Thyroid gland (tissue), 4 donors: ENCODE data around the gene TMEM121B. TPM values are rescaled to one million over a fixed set of nuclear protein-coding genes. Genes with fewer than 3 reads are reported as not detected.

Experiments used
- DNase-seq, 2 donors: peaks; one replicate each; pipeline ENCODE4 v3.0.0-alpha.2; 2019
- H3K27ac ChIP-seq, 3 donors: fragments of 200-600 bp; sonication (generic); 1 replicate in 2 of 3; 2 replicates in 1 of 3; pipeline ENCODE4 v1.5.1; 2016 to 2019; ENCODE audit warnings: mild to moderate bottlenecking in 1 of 3, moderate library complexity in 1 of 3
- H3K27me3 ChIP-seq: fragments of 200-600 bp; sonication (generic); one replicate; pipeline ENCODE4 v1.5.1; 2019
- H3K36me3 ChIP-seq, 2 donors: fragments of 200-600 bp; sonication (generic); one replicate each; pipeline ENCODE4 v1.5.1; 2016 to 2019
- H3K4me1 ChIP-seq, 2 donors: fragments of 200-600 bp; sonication (generic); one replicate each; pipeline ENCODE4 v1.5.1; 2017 to 2019
- H3K4me3 ChIP-seq, 3 donors: fragments of 200-600 bp; sonication (generic); replicated peaks in 1 of 3; 1 replicate in 2 of 3; 2 replicates in 1 of 3; pipeline ENCODE4 v1.5.1; 2016; ENCODE audit warnings: mild to moderate bottlenecking in 1 of 3
- H3K9me3 ChIP-seq: fragments of 200-600 bp; sonication (generic); one replicate; pipeline ENCODE4 v1.5.1; 2017
- POLR2A ChIP-seq, 2 donors: fragments of 450-650 bp; IDR thresholded peaks; one replicate each; pipeline ENCODE4 v1.6.1; 2017; ENCODE audit warnings: antibody characterized with exemption in 2 of 2, mild to moderate bottlenecking in 2 of 2, moderate library complexity in 1 of 2
- WGBS, 2 donors: methylation state at CpG; one replicate each; pipeline ENCODE4 v1.1.5; 2017; 5-methylcytosine and 5-hydroxymethylcytosine counted together
- intact Hi-C: fragments of 100-400 bp; cut with DNase I; formaldehyde crosslinking; loops from one replicate; pipeline ENCODE4 v1.15.1; 2023
- total RNA-seq, 4 donors: library from RNA; depleted of rRNA; stranded (reverse); fragments of >200 nt; gene quantifications; one replicate each; pipeline ENCODE4 v1.2.3, GENCODE V29; 2016
- TF ChIP-seq, protein P1 (sequence below), 6 experiments: fragments of 200-600 bp in 3 of 6; fragments of 450-650 bp in 3 of 6; sonication (generic) in 3 of 6; IDR thresholded peaks; one replicate each; pipeline ENCODE4 v1.5.1; 2016 to 2019; ENCODE audit warnings: antibody characterized with exemption in 6 of 6, mild to moderate bottlenecking in 2 of 6, inconsistent platforms in 1 of 6, moderate library complexity in 1 of 6

TMEM121B gene
- total RNA-seq, 4 donors from 2014 or later: 0.10 to 0.17 TPM; not detected in 2

DNA sequence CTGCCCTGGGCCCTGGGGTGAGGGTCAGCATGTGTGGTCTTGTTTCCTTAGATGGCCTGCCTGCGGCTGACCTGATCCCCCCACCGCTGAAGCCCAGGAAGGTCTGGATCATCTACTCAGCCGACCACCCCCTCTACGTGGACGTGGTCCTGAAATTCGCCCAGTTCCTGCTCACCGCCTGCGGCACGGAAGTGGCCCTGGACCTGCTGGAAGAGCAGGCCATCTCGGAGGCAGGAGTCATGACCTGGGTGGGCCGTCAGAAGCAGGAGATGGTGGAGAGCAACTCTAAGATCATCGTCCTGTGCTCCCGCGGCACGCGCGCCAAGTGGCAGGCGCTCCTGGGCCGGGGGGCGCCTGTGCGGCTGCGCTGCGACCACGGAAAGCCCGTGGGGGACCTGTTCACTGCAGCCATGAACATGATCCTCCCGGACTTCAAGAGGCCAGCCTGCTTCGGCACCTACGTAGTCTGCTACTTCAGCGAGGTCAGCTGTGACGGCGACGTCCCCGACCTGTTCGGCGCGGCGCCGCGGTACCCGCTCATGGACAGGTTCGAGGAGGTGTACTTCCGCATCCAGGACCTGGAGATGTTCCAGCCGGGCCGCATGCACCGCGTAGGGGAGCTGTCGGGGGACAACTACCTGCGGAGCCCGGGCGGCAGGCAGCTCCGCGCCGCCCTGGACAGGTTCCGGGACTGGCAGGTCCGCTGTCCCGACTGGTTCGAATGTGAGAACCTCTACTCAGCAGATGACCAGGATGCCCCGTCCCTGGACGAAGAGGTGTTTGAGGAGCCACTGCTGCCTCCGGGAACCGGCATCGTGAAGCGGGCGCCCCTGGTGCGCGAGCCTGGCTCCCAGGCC lies 12.7 kb downstream of the TMEM121B start:
- no peak for DNase-seq
- WGBS, 2 donors: 94 to 99% methylated on average over 34 to 42 of the region's 66 CpGs
- intact Hi-C loops: no loop called here
- Histone ChIP-seq H3K27me3 (no peaks in the 10 kb centered on the region), H3K9me3 (no peaks in the 10 kb centered on the region), H3K36me3 (peaks cover 10 to 16% of the 10 kb centered on the region in 2 donors), H3K4me3 (no peak overlapping the region), H3K27ac (no peak overlapping the region), H3K4me1 (peaks cover 6 to 15% of the 10 kb centered on the region in 2 donors)
- TF ChIP-seq, protein P1, sequence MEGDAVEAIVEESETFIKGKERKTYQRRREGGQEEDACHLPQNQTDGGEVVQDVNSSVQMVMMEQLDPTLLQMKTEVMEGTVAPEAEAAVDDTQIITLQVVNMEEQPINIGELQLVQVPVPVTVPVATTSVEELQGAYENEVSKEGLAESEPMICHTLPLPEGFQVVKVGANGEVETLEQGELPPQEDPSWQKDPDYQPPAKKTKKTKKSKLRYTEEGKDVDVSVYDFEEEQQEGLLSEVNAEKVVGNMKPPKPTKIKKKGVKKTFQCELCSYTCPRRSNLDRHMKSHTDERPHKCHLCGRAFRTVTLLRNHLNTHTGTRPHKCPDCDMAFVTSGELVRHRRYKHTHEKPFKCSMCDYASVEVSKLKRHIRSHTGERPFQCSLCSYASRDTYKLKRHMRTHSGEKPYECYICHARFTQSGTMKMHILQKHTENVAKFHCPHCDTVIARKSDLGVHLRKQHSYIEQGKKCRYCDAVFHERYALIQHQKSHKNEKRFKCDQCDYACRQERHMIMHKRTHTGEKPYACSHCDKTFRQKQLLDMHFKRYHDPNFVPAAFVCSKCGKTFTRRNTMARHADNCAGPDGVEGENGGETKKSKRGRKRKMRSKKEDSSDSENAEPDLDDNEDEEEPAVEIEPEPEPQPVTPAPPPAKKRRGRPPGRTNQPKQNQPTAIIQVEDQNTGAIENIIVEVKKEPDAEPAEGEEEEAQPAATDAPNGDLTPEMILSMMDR (IDR thresholded peaks at IDR 0.05): no peak
- no peak for TF ChIP-seq POLR2A (IDR thresholded peaks at IDR 0.05)

DNA sequence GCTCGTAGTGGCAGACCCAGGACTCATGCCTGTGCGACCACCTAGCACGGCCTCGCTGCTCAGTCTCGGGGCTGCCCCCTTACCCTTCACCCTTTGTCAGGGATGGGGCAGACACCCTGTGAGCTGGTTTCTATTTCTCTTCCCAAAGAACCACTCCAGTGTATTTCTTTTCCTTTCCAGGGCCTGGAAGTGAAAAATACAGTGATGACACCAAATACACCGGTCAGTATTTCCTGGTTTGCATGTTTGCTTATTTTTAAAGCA lies 13.7 kb downstream of the TMEM121B start:
- H3K36me3 ChIP-seq: peaks cover 17 to 23% of the 10 kb centered on the region in 2 donors
- 96 to 100% methylated on average over 6 of the region's 6 CpGs for WGBS, 2 donors

DNA sequence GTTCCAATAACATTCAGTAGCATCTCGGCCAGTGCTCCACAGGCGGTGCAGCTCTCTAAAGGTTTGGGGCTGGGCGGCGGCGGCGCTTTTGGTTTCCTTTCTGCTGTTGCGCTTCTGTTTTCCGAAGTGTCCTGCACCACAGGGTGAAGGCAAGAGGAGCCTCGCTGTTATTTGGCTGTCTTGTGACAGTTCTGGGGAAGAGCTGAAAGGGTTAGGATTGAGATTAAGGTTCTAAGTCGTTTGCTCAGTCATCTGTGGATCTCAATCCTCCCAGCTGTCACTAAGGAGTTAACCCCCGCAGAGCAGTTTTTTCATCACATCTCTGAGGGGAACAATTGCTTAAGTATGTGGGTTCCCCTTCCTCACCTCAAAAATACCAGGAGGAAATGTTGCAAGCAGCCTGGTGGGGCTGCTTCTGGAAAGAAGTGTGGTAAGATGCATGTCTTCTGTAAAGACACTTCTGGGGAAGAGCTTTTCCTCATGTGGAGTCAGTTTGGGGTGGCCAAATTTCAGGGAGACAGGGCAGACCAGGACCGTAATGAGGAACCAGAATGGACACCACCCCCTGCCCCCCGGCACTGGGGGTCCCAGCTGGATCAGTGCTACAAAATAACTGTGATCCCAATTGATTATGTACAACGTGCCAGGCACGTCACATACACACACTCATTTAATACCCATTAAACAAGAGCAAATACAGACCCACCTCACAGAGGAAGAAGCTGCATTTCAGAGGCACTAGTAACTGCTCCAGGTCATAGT lies 14.2 kb downstream of the TMEM121B start:
- WGBS, 2 donors: 88 to 92% methylated on average over 15 of the region's 15 CpGs
- TF ChIP-seq POLR2A (IDR thresholded peaks at IDR 0.05): no peak
- TF ChIP-seq, protein P1 (IDR thresholded peaks at IDR 0.05): no peak
- Histone ChIP-seq H3K4me3 (no peak overlapping the region), H3K9me3 (no peaks in the 10 kb centered on the region), H3K36me3 (peaks cover 23 to 28% of the 10 kb centered on the region in 2 donors), H3K27me3 (no peaks in the 10 kb centered on the region), H3K27ac (no peak overlapping the region), H3K4me1 (peaks cover 6 to 11% of the 10 kb centered on the region in 2 donors)
- DNase-seq: no peak
- intact Hi-C loops: no loop called here

More for the DNA sequence above, 13.7 kb downstream of the TMEM121B start:
- no peaks in the 10 kb centered on the region for H3K27me3 ChIP-seq
- no peak for DNase-seq
- H3K9me3 ChIP-seq: no peaks in the 10 kb centered on the region
- intact Hi-C loops: no loop called here
- no peak for TF ChIP-seq POLR2A (IDR thresholded peaks at IDR 0.05)
- TF ChIP-seq, protein P1 (IDR thresholded peaks at IDR 0.05): no peak
- H3K27ac ChIP-seq: no peak overlapping the region
- peaks cover 6 to 11% of the 10 kb centered on the region in 2 donors for H3K4me1 ChIP-seq
- H3K4me3 ChIP-seq: no peak overlapping the region

DNA sequence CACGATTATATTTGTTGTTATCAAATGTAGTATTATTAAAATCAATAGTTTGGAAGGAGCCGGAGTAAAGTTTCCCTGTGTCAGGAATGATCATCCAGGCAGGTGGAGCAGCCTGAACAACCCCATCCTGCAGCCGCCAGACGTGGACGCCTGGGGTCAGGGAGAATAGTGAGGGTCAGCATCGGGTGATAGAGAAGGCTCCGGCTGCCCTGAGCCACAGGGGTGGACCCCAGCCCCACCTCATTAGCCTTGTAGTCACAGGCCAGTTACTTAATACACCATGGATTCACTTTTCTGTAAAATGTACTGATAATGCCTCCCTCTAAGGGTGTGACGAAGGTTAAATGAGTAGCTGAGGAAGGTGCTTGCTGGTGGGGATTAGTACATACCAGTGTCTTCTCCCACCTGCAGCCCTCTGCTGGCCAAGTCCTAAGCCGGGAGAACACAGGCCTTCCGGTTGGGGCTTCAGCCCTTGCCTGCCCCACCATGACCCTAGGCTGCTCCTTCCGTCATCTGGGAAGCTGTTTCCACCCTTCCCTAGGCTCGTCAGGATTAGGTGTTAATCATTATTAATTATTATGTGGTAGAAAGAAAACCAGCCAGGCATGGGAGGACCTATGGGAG lies 14.9 kb downstream of the TMEM121B start:
- Histone ChIP-seq H3K4me1 (peaks cover 6 to 11% of the 10 kb centered on the region in 2 donors), H3K36me3 (peaks cover 28 to 35% of the 10 kb centered on the region in 2 donors)

More for the DNA sequence above, 14.9 kb downstream of the TMEM121B start:
- no peak for DNase-seq
- no peak for TF ChIP-seq POLR2A (IDR thresholded peaks at IDR 0.05)
- TF ChIP-seq, protein P1 (IDR thresholded peaks at IDR 0.05): no peak
- Histone ChIP-seq H3K9me3 (no peaks in the 10 kb centered on the region), H3K27ac (no peak overlapping the region), H3K27me3 (no peaks in the 10 kb centered on the region), H3K4me3 (no peak overlapping the region)
- 88 to 91% methylated on average over 12 of the region's 12 CpGs for WGBS, 2 donors
- intact Hi-C loops: no loop called here
